LNCAP (cell line): Measurements from ENCODE around the gene PRMT5.

ENCODE experiments used
- TF ChIP-seq, protein P1 (sequence below): fragments of 450-650 bp; IDR thresholded peaks from 2 replicates; pipeline ENCODE4 v1.5.1; 2017; ENCODE audit warnings: mild to moderate bottlenecking

PRMT5 gene

DNA sequence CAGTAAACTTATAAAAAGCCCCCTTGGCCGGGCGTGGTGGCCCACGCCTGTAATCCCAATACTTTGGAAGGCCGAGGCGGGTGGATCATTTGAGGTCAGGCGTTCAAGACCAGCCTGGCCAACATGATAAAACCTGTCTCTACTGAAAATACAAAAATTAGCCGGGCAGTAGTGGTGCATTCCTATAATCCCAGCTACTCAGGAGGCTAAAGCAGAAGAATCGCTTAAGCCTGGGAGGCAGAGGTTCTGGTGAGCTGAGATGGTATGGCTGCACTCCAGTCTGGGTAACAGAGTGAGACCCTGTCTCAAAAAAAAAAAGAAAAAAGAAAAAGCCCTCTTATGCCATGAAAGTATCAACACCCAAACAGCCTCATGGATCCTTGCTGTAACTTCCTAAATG is 3.7 kb downstream of the PRMT5 start:
- TF ChIP-seq, protein P1, sequence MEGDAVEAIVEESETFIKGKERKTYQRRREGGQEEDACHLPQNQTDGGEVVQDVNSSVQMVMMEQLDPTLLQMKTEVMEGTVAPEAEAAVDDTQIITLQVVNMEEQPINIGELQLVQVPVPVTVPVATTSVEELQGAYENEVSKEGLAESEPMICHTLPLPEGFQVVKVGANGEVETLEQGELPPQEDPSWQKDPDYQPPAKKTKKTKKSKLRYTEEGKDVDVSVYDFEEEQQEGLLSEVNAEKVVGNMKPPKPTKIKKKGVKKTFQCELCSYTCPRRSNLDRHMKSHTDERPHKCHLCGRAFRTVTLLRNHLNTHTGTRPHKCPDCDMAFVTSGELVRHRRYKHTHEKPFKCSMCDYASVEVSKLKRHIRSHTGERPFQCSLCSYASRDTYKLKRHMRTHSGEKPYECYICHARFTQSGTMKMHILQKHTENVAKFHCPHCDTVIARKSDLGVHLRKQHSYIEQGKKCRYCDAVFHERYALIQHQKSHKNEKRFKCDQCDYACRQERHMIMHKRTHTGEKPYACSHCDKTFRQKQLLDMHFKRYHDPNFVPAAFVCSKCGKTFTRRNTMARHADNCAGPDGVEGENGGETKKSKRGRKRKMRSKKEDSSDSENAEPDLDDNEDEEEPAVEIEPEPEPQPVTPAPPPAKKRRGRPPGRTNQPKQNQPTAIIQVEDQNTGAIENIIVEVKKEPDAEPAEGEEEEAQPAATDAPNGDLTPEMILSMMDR: no peak

DNA sequence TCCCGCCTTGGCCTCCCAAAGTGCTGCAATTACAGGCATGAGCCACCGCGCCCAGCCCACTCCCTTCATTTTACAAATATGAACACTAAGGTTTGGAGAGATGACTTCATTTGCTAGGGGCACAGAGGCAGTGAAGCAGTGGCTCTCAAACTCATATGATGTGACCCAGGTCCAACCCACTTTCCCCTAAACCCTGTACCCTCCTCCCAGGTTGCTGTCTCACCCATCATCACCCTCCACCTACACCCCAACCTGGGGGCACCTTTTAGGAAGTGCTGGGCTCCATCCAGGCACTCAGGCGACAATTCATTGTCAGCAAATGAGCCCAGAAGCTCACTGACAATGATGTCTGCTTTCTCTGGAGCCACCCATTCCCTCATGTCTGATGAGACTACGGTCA is 5.4 kb downstream of the PRMT5 start:
- TF ChIP-seq, protein P1: no peak

DNA sequence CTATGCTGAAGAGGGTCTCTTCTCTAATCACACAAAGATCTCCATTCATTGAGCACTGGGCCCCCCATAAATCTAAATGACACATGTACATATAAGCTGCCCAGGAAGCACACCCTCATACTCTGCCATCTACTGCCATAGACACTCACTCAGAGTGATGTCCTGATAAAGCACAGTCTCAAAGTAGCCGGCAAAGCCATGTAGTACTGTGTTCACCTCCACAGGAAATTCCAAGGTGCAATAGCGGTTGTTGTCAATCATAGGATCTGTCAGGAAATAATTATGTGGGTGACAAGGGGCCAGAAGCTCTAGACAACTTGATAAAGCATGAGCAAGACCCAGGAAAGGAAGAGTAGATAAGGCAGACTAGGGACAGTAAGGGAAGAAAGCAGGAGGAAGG is 6.9 kb downstream of the PRMT5 start:
- TF ChIP-seq, protein P1: no peak

DNA sequence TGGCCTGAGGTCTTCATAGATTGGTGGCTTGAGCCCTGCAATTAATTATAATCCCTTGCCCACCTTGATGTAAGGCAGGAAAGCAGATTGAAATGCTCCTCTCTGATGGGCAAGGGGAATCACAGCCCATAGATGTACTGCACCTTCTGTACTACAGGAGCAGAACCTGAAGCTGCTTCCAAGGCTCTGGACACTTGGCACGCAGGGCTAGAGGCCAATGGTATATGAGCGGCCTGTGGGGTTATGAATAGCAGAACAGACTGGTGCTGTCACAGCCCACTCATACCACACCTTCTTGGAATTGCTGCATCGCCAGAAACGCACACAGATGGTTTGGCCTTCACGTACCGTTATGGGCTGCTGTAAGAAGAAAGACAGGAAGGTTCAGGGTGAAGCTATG is 8.5 kb downstream of the PRMT5 start:
- TF ChIP-seq, protein P1: no peak

- TF ChIP-seq, protein P1: no peak
These were observed 9.6 kb downstream of the PRMT5 start for GRCh38 chr14:22919601-22919921.

DNA sequence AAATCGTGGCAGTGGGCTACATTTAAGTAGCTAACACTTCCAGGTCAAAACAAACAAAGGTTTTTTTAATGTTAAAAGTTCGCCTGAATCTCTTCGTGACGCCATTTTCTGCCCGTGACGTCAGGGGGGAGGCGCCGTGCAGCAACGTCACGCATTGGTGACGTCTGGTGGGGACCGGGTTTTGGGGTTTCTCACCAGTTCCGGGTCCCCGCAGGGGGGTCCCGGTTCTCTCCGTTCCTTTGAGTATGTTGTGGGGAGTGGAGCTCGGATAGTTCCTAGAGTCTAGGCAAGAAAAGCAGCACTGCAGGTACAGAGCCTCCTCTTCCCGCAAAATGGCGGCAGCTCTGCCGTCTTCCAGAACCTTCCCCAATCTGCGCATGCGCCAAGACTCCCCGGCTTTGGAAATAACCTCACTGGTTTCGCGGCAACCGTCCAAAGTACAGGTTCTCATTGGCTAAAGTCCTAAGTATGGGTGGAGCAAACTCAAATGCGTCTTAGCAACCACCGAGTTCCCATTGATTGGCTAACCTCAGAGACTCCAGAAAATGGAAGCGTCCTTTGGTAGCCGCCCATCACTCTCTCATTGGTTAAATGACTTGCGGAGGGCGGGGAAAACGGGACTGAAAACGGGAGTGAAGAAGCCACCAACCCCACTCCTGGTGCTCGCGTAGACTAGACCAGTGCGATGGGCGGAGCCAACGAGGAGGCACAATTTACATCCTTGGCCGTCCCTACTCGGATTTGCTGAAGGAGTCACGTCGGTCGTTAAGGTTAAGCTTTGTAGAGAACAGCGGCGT is 10.2 kb downstream of the PRMT5 start, which contains the start of gene RBM23:
RBM23 (minus strand) TSS at position 346 of the 797 bp plus-strand sequence.
- TF ChIP-seq, protein P1: no peak

- TF ChIP-seq, protein P1: no peak
These were observed 13.2 kb downstream of the PRMT5 start for GRCh38 chr14:22915886-22916521.
